Endothelial cell (in vitro differentiated cells): ENCODE data around the gene ACAA1. TPM values are rescaled to one million over a fixed set of nuclear protein-coding genes. Genes with fewer than 3 reads are reported as not detected.

Experiments
- DNase-seq: peaks from one replicate; pipeline ENCODE4 v3.0.0; 2021; ENCODE audit warnings: low spot score
- H3K27ac Mint-ChIP-seq: one replicate; pipeline ENCODE4 v1.8.0; 2021; ENCODE audit warnings: mixed read lengths, inconsistent platforms; ENCODE audit not compliant: unreplicated experiment
- H3K27me3 Mint-ChIP-seq: one replicate; pipeline ENCODE4 v1.8.0; 2021; ENCODE audit warnings: mild to moderate bottlenecking, moderate library complexity, mixed read lengths, inconsistent platforms; ENCODE audit not compliant: unreplicated experiment
- H3K36me3 Mint-ChIP-seq: one replicate; pipeline ENCODE4 v1.8.0; 2021; ENCODE audit warnings: mild to moderate bottlenecking, low read depth, mixed read lengths, inconsistent platforms; ENCODE audit not compliant: unreplicated experiment
- H3K4me1 Mint-ChIP-seq: one replicate; pipeline ENCODE4 v1.8.0; 2021; ENCODE audit warnings: mild to moderate bottlenecking, mixed read lengths, inconsistent platforms; ENCODE audit not compliant: unreplicated experiment
- H3K4me3 Mint-ChIP-seq: one replicate; pipeline ENCODE4 v1.8.0; 2021; ENCODE audit warnings: mild to moderate bottlenecking, mixed read lengths, inconsistent platforms; ENCODE audit not compliant: unreplicated experiment
- H3K9me3 Mint-ChIP-seq: one replicate; pipeline ENCODE4 v1.8.0; 2021; ENCODE audit warnings: mixed read lengths, inconsistent platforms; ENCODE audit not compliant: unreplicated experiment
- total RNA-seq: library from RNA; stranded (reverse); fragmentation: NEBNext Ultra II Directional; extraction: Animal tissue kit (Norgen Biotek cat#: 25700); gene quantifications from one replicate; pipeline ENCODE4 v1.2.1, GENCODE V29; 2021; ENCODE audit not compliant: unreplicated experiment
- TF ChIP-seq, protein P1 (sequence below): fragments of 200-600 bp; sonication (generic); IDR thresholded peaks from one replicate; pipeline ENCODE4 v1.5.0; 2021; ENCODE audit warnings: antibody characterized with exemption; ENCODE audit not compliant: unreplicated experiment

Gene ACAA1
- total RNA-seq, 1 donor from 2014 or later, result 71.9 TPM

- Mint-ChIP-seq H3K4me1 (peaks cover 21% of the 10 kb centered on the region), H3K36me3 (no peaks in the 10 kb centered on the region), H3K4me3 (no peak overlapping the region), H3K27me3 (peaks cover 3% of the 10 kb centered on the region), H3K9me3 (no peaks in the 10 kb centered on the region), H3K27ac (no peak overlapping the region)
- TF ChIP-seq, protein P1, sequence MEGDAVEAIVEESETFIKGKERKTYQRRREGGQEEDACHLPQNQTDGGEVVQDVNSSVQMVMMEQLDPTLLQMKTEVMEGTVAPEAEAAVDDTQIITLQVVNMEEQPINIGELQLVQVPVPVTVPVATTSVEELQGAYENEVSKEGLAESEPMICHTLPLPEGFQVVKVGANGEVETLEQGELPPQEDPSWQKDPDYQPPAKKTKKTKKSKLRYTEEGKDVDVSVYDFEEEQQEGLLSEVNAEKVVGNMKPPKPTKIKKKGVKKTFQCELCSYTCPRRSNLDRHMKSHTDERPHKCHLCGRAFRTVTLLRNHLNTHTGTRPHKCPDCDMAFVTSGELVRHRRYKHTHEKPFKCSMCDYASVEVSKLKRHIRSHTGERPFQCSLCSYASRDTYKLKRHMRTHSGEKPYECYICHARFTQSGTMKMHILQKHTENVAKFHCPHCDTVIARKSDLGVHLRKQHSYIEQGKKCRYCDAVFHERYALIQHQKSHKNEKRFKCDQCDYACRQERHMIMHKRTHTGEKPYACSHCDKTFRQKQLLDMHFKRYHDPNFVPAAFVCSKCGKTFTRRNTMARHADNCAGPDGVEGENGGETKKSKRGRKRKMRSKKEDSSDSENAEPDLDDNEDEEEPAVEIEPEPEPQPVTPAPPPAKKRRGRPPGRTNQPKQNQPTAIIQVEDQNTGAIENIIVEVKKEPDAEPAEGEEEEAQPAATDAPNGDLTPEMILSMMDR, result no peak
- no peak for DNase-seq
These were observed 33.8 kb upstream of the ACAA1 start for GRCh38 chr3:38170722-38171121.

- Mint-ChIP-seq H3K4me1 (peaks cover 21% of the 10 kb centered on the region), H3K9me3 (no peaks in the 10 kb centered on the region), H3K4me3 (no peak overlapping the region), H3K36me3 (no peaks in the 10 kb centered on the region), H3K27ac (no peak overlapping the region), H3K27me3 (peaks cover 9% of the 10 kb centered on the region)
- DNase-seq, result no peak
- TF ChIP-seq, protein P1, result no peak
These were observed 32.0 kb upstream of the ACAA1 start for GRCh38 chr3:38169027-38169317.

- Mint-ChIP-seq H3K4me1 (peaks cover 16% of the 10 kb centered on the region), H3K9me3 (no peaks in the 10 kb centered on the region), H3K4me3 (no peak overlapping the region), H3K27ac (no peak overlapping the region), H3K36me3 (no peaks in the 10 kb centered on the region), H3K27me3 (peaks cover 10% of the 10 kb centered on the region)
- TF ChIP-seq, protein P1, result no peak
- DNase-seq, result no peak
These were observed 31.5 kb upstream of the ACAA1 start for GRCh38 chr3:38168151-38169026.

GRCh38 chr3:38167591-38167990 lies 30.7 kb upstream of the ACAA1 start:
- H3K4me1 Mint-ChIP-seq, result peaks cover 16% of the 10 kb centered on the region
- peak overlapping the region; percentile 16 for H3K4me3 Mint-ChIP-seq

More at GRCh38 chr3:38167591-38167990, 30.7 kb upstream of the ACAA1 start:
- Mint-ChIP-seq H3K9me3 (no peaks in the 10 kb centered on the region), H3K36me3 (no peaks in the 10 kb centered on the region), H3K27me3 (peaks cover 10% of the 10 kb centered on the region), H3K27ac (no peak overlapping the region)
- TF ChIP-seq, protein P1, result no peak
- no peak for DNase-seq
